GM12892 (cell line): ENCODE measurements around the gene MGAM2.

Experiments used
- DNase-seq: peaks from one replicate; pipeline ENCODE4 v3.0.0; 2011; ENCODE audit not compliant: insufficient read length
- FAIRE-seq: peaks from 2 replicates; lab custom pipeline; 2011; peaks lifted over from hg19 to GRCh38; lab: Jason Lieb, UNC
- POLR2A ChIP-seq: IDR thresholded peaks from 2 replicates; pipeline ENCODE4 v1.6.1; 2011; ENCODE audit warnings: low read depth, low read length, control low read depth
- POLR2AphosphoS5 ChIP-seq: IDR thresholded peaks from 2 replicates; pipeline ENCODE4 v1.6.1; 2011; ENCODE audit warnings: low read depth, low read length, control low read depth
- TAF1 ChIP-seq: IDR thresholded peaks from 2 replicates; pipeline ENCODE4 v1.6.1; 2011; ENCODE audit warnings: low read depth, mild to moderate bottlenecking, control low read depth, low read length, borderline replicate concordance

The MGAM2 gene

GRCh38 chr7:142185069-142185468, 73.6 kb downstream of the MGAM2 start:
- DNase-seq (no peak), FAIRE-seq (no peak)
- TF ChIP-seq POLR2AphosphoS5 = no peak
- TF ChIP-seq TAF1 = no peak
- no peak for TF ChIP-seq POLR2A

GRCh38 chr7:142185801-142186200, 74.3 kb downstream of the MGAM2 start:
- FAIRE-seq = no peak
- DNase-seq = no peak
- no peak for TF ChIP-seq TAF1
- TF ChIP-seq POLR2A = no peak
- TF ChIP-seq POLR2AphosphoS5 = no peak

- DNase-seq (no peak), FAIRE-seq (no peak)
- TF ChIP-seq POLR2AphosphoS5 (no peak), POLR2A (no peak), TAF1 (no peak)
Measured at GRCh38 chr7:142188154-142188553, 76.6 kb downstream of the MGAM2 start.

- no peak for DNase-seq
- FAIRE-seq = no peak
- TF ChIP-seq POLR2AphosphoS5 (no peak), POLR2A (no peak), TAF1 (no peak)
Measured at GRCh38 chr7:142188846-142189245, 77.3 kb downstream of the MGAM2 start.

GRCh38 chr7:142194201-142194600, 82.7 kb downstream of the MGAM2 start:
- DNase-seq (no peak), FAIRE-seq (no peak)
- no peak for TF ChIP-seq POLR2AphosphoS5
- TF ChIP-seq POLR2A = no peak
- no peak for TF ChIP-seq TAF1

GRCh38 chr7:142196066-142196840, 84.7 kb downstream of the MGAM2 start:
- DNase-seq = no peak
- FAIRE-seq = no peak
- TF ChIP-seq TAF1 (no peak), POLR2AphosphoS5 (no peak), POLR2A (no peak)

- TF ChIP-seq POLR2AphosphoS5 = no peak
- TF ChIP-seq TAF1 = no peak
- no peak for TF ChIP-seq POLR2A
- FAIRE-seq = no peak
- DNase-seq = no peak
Measured at GRCh38 chr7:142200206-142200605, 88.7 kb downstream of the MGAM2 start.

- DNase-seq = no peak
- no peak for FAIRE-seq
- TF ChIP-seq TAF1 = no peak
- TF ChIP-seq POLR2A = no peak
- no peak for TF ChIP-seq POLR2AphosphoS5
Measured at GRCh38 chr7:142228537-142229104, 117.1 kb downstream of the MGAM2 start.

GRCh38 chr7:142231716-142232115, 120.2 kb downstream of the MGAM2 start:
- no peak for DNase-seq
- no peak for TF ChIP-seq POLR2AphosphoS5
- TF ChIP-seq TAF1 = no peak
- no peak for TF ChIP-seq POLR2A
- FAIRE-seq = no peak

- FAIRE-seq = no peak
- TF ChIP-seq POLR2A (no peak), POLR2AphosphoS5 (no peak), TAF1 (no peak)
- DNase-seq = no peak
Measured at GRCh38 chr7:142240546-142240945, 129.0 kb downstream of the MGAM2 start.

- no peak for TF ChIP-seq POLR2AphosphoS5
- no peak for TF ChIP-seq TAF1
- no peak for TF ChIP-seq POLR2A
- no peak for DNase-seq
- FAIRE-seq = no peak
Measured at GRCh38 chr7:142243823-142244222, 132.3 kb downstream of the MGAM2 start.
